ENCODE results near the gene ATP5F1A.
"Not testable (repeated sequence)": the region's sequence is repeated elsewhere in the genome, so short reads cannot be mapped to it uniquely, and the experiment has no call there.

ATP5F1A gene

DNA sequence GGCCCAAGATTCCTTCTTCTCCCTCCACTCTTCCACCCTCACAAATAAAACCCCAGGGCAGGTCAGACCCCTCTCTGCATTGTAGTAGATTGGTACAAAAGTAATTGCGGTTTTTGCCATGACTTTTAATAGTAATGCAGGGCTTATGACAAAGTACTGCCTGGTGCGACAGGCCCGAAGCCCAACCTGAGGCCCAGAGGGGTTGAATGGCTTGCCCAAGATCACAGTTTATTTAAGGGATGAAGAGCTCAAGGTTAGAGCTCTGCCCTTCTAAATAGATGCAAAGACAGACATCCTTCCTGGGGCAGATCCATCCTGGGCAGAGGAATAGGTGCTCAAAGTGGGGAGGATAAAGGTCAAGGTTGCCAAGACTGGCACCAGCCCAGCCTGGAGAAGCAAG lies 25.1 kb downstream of the ATP5F1A start:
- no peak for DNase-seq

DNA sequence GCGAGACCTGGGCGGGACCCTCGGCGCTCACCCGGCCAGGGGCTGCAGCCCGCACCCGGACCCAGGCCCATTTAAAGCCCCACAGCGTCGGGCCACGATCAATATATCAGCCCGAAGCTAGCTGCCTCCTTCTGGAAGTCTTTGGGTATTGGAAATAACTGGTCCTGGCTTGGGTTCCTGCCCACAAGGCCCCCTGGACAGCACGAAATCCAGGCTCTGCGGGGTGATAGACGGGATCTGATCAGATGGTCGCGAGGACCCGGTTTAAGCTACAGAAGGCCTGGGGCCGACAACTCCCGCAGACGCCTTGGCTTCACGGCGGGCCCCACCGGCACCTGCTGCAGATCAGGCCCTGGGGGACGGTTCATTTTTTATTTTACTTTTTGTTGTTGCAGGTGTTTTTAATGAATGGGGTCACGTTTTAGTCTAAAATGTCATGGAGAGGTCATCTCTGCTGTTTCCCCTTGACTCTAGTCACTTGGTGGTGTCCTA lies 25.7 kb downstream of the ATP5F1A start:
- DNase-seq, result no peak

DNA sequence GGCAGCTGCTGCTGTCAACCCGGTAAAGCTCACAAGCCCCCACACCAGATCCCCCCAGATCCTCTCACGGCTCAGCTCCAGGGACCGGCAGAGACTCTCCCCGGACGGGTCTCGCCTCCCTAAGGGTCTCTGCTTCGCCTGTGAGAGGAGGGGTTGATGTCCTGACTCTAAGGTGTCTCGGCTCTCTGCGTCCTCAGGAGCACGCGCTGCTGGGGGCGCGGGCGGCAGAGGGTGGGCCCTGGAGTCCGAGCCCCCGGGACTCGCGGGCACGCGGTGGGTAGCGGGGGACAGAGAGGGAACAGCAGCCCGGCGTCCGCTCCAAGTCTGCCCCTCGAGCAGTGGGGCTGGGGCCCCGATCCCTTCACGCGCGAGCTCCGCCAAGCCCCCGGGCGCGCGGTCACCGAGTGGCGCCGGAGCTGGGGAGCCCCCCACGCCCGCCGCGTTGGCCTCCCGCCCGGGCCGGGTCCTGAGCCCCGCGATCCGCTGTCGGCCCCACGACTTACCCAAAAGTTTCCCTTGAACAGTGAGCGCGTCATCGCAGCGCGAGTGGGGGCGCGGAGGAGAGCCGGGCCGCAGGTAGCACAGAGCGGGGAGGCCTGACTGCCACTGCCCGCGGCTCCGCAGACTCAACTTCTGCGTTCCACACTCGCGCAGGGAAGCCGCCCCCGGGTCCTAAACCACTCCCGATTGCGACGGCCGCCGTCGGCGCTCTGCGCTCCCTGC lies 26.3 kb downstream of the ATP5F1A start, which contains the start of gene PSTPIP2:
Gene PSTPIP2 (minus strand): TSS at position 608 of the 723 bp plus-strand sequence. CDS start 72 bp downstream, at position 536.
- DNase-seq, result no peak

DNA sequence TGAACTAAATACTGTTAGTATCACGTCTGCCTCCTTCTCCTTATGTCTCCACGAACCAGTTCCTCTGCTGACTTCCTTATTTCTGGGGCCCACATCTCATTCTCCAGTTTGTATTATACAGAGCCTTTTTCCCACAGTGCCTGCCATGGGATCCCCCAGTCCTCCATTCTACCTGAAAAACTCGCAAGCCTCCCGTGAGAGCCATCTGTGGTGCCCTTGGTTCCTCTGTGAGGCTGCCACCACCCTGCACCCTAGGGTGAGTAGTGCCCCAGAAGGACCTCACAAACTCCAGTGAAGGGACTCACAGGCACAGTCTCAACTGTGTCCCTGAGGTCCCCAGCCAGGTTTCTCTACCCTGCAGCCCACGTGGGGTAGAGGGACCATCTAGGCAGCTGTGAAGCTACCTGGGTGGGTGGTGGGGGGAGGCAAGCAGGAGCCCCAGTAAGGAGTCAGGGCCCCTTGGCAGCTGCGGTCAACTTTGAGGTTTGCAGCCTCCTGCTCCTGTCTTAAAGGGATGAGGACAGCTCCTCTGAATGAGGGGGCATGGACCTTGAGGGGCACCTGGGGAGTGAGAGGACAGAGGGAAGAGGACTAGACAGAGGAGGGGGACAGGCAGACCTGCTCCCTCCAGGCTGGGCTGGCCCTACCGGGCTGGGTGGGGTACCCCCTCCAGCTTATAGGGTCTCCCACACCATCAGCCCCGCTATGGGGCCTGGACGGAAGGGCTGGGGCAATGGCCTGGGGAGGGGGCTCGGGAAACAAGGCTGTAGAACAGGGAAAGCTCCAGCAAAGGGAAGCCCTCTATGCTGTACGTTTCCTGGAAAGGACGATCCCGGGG lies 27.1 kb downstream of the ATP5F1A start:
- peak; percentile 7 for DNase-seq

DNA sequence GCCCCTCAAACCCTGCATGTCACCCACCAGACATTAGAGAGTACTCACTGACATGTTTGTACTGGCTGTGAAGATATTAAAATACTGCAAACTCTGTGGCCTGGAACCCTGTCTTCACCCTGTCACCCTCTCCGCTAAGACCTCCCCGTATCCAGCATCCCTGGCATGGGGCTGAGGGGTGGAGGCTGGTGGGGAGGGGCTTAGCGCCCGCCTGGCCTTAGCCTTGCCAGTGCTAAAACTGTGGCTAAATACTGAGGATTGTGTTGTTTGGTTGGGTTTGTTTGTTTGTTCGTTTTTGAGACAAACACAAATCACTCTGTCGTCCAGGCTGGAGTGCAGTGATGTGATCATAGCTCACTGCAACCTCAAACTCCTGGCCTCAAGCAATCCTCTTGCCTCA lies 27.9 kb downstream of the ATP5F1A start:
- DNase-seq, result no peak

DNA sequence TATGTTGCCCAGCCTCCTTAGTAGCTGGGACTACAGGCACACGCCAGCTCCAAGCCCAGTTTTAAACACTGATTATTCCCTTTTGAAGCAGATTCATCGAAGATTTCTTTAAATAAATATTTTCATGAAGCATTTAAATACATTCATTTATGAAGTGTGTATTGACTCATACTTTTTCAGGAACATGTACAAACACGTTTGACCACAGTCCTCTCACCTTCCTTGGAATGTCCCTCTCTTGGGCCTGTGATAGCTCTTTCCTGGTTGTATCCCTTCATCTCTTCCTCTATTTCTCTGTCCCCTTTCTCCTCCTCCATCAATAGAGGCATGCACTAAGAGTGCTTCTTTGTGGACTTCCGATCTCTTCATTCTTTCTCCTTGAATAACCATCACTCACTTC lies 28.6 kb downstream of the ATP5F1A start:
- no peak for DNase-seq

DNA sequence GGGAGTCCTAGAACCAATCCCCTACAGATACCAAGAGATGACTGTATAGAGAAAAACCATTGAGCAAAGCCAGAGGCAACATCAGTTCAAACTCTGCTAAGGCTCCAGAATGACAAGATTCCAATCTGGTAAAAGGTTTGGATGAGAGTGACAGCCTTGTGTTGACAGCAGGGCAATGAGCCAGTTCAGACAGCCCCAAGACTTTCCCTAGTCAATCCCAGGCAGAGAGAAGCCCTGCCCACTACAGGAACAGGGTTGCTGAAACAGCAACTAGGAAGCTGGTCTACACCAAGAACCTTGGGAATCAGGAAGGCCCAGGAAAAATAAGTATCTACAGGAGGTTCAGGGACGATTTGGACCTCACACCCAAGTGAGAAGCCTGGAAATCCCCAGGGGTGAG lies 29.3 kb downstream of the ATP5F1A start:
- DNase-seq, result no peak

DNA sequence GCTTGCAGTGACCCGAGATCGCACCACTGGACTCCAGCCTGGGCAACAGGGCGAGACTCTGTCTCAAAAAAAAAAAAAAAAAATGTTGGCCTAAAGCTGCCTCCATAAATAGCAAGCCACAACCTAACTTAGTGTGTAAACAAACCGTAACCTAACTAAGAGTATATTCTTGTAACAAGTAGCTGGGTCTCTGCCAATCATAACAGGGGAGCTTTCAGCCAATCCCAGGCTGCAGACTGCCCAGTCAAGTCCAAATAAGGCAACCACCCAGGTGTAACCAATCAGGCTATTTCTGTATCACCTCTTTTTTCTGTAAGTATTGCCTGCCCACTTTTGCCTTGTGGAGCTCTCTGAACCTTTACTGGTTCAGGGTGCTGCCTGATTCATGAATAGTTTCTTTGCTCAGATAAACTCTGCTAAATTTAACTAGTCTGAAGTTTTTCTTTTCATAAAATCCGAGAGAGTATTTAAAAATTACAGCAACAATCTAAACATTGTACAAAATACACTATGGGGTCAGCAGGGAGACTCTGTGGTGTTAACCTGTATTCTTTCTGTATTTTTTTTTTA lies 30.6 kb downstream of the ATP5F1A start:
- no peak for DNase-seq

DNA sequence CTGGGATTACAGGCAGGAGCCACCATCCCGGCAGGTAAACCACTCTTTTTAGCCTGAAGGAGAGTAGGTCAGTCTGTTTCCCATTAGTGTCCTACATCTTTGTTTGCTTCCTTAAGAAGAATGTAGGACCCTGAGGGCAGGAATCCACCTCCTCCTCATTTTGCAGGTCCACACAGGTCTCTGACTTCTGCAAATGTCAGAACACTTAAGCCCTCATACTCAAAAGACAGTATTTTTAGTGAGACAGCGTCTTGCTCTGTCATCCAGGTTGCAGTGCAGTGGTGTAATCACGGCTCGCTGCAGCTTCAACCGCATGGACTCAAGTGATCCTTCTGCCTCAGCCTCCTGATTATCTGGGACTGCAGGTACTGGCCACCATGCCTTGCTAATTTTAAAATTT lies 35.3 kb downstream of the ATP5F1A start:
- DNase-seq, result no peak

DNA sequence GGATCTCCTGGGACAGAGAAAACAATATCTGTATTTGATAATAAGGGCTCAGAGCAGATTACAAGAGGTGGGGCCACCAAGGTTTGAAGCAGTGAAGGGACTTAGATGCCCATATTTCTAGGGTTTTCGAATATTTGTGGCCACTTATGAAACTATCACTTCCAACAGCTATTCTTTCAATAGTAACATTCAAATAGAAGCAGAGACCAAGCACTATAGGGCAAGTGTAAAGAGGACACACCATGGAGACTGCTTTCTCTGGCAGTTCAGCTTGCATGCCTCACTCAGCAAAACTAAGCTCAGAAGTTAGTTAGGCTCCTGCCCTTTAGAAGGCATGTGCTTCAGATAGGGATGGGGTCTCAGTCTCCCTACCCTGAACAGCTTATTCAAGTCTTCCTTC lies 36.3 kb downstream of the ATP5F1A start:
- no peak for DNase-seq

DNA sequence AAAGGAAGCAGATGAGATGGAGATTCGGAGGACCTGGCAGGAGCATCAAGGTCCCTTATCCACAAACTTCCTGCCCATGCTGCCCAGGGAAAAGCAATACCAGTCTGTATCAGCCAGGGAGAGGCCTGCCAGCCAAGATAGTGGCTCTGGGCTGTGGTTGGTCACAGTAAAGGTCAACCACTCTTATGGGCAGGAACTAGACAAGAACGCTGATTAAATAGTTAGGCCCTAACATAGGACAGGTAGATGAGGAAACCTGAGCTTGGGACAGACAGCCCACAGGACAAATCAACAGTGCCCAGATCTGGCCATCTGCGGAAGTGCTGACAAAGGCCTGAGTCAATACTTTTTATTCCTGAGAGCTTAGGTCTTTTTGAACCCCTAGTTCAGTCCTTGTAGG lies 36.7 kb downstream of the ATP5F1A start:
- DNase-seq, result no peak

DNA sequence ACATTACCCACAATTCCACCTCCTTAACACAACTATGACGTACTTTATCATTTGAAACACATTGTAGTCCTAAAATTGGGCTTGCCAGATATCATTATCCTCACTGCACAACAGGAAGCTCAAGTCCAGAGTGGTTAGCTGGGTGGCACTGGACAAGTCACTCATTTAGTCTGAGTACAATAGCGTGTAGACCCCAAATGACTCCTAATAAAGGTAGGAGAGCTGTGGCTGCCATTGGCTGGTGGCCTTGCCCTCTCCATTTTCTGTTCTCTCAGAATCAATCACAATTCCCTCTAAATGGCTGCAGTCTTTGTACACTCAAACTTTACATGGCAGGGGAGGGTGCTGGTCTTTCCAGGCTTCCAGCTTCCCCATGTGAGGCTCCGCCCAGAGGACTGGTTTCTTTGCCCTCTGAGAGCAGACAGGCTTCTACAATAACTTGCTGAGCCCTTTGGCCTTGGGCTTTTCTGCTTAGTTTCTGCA lies 37.7 kb downstream of the ATP5F1A start:
- DNase-seq, result no peak

DNA sequence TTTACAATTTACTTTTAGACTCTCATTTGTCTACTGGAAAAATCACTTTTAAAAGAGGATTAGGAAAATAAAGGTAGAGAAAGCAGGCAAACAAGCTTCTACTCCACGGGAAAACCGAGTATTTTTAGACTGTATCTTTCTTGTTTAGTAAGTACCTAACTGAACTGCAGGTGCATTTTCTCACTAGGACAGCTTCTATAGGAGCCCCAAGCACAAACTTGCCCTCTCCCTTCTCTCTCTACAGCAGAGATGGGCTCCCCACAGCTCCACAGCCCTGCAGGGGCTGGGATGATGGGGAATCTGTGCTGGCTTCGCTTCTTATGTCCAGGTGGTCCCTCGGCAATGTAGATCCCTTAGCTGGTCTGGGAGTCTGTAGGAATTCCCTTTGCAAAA lies 42.3 kb downstream of the ATP5F1A start:
- no peak for DNase-seq

DNA sequence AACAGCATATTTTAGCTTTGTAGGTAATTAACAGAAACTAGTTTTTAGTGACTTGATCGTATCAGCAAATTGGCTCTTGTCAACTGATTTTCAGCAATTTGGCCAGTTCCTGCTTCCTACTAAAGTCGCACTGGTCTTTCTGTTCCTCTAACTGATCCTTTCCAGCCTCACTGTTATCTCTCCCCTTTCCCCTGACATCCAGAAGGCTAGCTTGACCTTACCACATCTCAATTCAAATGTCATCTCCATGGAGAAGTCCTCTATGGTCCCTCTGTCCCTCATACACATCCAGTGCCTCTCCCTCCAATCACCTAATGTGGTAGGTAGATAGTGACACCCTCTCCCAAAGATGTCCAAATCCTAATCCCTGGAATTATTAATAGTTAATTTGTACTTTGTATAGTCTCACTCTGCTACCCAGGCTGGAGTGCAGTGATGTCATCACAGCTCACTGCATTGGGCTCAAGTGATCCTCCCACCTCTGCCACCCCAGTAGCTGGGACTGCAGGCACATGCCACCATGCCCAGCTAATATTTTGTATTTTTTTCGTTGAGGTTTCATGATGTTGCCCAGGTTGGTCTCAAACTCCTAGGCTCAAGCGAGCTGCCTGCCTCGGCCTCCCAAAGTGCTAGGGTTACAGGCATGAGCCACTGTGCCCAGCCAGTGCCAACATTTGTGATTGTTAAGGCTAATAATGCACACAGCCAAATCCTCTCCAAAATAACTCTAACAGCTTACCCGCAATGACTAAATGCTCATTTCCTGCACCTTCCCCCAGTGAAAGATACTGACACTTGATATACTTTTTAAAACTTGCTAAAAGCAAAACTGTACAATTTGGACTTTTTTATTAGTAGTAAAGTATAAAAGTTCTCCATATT lies 42.9 kb downstream of the ATP5F1A start:
- no peak for DNase-seq

DNA sequence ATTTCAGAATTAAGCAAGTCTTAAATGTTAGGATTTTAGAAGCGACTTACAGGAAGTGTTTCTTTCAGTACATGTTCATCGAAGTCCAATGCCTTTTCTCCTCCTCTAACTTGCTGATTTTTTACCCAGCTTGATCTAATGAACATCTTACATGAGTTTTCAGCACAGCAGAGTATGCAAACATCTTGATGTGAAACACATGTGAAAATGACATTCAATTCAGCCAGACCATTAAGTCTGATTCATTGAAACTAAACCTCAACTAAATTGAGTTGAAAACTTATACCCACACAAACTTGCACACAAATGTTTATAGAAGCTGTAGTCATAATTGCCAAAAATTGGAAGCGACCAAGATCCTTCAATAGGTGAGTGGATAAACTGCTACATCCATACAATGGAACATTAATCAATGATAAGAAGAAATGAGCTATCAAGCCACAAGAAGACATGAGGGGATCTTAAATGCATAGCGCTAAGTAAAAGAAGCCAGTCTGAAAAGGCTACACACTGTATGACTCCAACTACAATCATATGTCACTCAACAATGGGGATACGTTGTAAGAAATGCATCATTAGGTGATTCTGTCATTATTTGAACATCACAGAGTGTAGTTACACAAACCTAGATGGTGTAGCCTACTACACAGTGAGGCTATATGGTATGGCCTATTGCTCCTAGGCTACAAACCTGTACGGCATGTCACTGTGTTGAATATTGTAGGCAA lies 44.6 kb downstream of the ATP5F1A start:
- DNase-seq, result no peak

DNA sequence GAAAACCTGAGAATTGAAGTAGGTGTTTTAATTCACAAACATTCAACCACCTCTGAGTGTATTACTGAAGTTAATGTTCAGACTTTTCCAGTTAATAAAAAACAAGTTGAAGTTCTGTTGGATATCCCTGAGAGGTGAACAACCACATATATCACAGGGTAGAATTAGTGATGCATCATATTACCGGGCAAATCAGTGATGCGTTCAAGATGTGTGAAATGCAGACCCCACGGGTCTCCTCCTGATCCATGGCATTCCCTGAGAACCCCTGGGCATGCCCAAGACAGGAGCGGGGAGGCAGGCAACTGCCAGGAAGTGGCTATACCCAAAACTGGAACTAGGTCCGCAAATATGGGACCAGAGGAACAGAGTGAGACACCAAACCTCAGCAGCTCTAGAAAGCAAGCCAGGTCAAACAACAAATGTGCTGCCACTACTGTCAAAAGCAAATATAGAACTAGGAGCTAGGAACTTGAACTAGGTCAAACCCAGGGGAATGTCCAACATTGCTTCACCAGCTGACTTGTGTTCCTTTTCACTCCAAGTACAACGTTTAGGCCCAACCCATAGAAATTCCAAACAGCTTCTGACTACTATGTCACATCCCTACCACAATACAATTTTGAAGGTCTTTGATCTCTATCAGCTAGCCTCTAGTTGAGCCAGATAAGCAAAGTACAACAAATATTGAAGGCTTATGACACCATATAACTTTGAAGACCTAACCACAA lies 46.2 kb downstream of the ATP5F1A start:
- no peak for DNase-seq

DNA sequence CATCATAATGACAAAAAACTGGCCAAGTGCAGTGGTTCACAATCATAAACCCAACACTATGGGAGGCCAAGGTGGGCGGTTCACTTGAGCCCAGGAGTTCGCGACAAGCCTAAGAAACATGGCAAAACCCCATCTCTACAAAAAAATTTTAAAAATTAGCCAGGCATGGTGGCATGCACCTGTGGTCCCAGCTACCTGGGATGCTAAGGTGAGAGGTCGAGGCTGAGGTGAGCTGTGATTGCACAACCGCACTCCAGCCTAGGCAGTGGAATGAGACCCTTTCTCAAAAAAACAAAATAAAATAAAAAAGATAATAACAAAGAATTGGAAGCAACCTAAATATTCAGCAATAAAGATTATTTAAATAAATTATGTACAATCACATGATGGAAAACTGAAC lies 47.8 kb downstream of the ATP5F1A start:
- no peak for DNase-seq

DNA sequence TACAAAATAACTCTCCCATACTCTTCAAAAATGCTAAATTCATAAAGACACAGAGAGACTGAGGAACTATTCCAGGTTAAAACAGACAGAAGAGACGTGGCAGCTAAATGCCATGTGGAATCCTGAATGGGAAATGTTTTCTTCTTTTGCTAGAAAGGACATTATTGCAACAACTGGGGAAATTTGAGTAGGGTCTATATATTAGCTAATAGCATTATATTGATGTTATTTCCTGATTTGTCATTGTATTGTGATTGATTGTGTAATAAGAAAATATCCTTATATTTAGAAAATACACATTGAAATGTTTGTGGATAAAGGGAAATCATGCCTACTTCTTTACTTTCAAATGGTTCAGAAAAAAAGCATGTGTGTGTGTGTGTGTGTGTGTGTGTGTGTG lies 49.5 kb downstream of the ATP5F1A start:
- DNase-seq, result no peak

DNA sequence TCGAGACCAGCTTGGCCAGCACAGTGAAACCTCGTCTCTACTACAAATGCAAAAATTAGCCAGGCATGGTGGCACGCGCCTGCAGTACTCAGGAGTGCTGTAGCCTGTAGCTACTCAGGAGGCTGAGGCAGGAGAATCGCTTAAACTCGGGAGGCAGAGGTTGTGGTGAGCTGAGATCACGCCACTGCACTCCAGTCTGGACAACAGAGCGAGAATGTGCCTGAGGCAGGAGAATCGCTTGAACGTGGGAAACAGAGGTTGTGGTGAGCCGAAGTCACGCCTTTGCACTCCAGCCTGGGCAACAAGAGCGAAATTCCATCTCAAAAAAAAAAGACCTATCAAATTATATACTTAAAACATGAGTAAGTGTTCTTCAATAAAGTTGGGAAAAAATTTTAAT lies 50.7 kb downstream of the ATP5F1A start:
- DNase-seq, result not testable (repeated sequence)

DNA sequence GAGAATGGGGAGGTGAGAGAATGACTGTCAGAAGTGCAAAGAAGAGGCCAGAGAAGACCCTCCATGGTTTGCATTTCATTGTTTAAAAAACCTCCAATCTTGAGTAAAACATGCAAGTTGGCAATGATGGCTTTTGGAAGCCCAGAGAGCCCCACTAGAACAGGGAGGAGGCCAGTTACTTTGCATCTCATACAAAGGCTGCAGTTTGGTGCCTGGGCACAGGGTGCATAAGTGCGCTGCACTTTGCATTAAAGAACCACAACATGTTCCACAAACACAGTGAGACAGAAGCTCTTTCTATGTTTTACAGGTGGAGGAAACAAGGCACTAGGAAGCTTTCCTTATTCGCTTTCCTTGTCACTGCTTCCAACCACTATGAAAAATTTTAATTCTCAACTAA lies 51.4 kb downstream of the ATP5F1A start:
- no peak for DNase-seq

DNA sequence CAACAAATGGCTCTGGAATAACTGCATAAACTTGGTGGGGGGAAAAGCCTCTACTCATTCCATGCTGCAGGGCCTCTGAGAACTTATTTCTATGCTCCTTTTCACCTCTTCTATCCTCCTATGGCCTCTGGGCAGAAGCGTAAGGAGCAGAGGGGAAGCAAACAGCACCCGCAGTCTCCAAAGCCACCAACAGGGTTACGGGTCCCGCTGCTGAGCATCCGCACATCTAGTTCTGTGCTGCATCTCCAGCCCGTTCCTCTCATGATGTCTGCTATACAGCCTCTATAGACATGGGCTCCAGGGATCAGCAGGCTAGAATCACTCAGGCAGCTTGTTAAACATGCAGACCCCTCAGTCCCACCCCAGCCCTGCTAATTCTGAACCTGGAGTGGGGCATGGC lies 52.0 kb downstream of the ATP5F1A start:
- no peak for DNase-seq

Measured in midbrain (tissue), 1 donor.